Esophagus squamous epithelium (tissue), 4 donors: Measurements from ENCODE around the gene GNG13.

Experiments used
- CTCF ChIP-seq, 6 experiments: fragments of 450-650 bp in 4 of 6; fragments of 200-600 bp in 2 of 6; sonication (generic) in 2 of 6; IDR thresholded peaks; one replicate each; pipeline ENCODE4 v1.5.1; 2016 to 2019; ENCODE audit warnings: antibody characterized with exemption in 6 of 6, mild to moderate bottlenecking in 4 of 6, moderate library complexity in 4 of 6
- POLR2A ChIP-seq, 4 donors: fragments of 450-650 bp; IDR thresholded peaks; one replicate each; pipeline ENCODE4 v1.6.1; 2017; ENCODE audit warnings: antibody characterized with exemption in 4 of 4, mild to moderate bottlenecking in 4 of 4, moderate library complexity in 3 of 4

DNA sequence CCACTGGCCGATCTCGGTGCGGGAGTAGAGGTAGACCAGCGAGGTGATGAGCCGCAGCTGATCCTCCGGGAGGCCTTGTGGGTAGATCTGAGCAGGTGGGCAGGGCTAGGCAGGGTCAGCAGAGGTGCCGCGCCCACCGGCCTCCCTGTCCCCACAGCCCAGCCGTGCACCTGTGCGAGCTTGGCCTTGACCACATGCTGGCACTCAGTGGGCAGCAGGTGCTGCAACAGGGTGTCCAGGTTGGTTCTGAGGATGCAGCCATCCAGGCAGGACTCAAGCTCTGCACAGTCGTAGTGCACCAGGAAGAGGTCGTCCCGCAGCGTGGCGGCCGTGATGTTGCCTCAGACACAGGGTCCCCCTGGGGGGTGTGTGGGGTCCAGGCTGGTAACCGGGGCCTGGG lies 27.6 kb downstream of the GNG13 start:
- TF ChIP-seq CTCF (IDR thresholded peaks at IDR 0.05) (no peak), POLR2A (IDR thresholded peaks at IDR 0.05) (no peak)
